22Rv1 (cell line): Measurements from ENCODE around the gene TUBD1.

ENCODE experiments used
- CTCF ChIP-seq: fragments of 450-650 bp; IDR thresholded peaks from 2 replicates; pipeline ENCODE4 v1.5.1; 2017; ENCODE audit warnings: mild to moderate bottlenecking
- ZFX ChIP-seq: fragments of 450-650 bp; IDR thresholded peaks from 2 replicates; pipeline ENCODE4 v1.6.1; 2017; ENCODE audit warnings: antibody characterized with exemption, borderline replicate concordance

GRCh38 chr17:59848385-59848668 is 44.4 kb downstream of the TUBD1 start:
- TF ChIP-seq CTCF (no peak), ZFX (no peak)
